ENCODE results near the gene PORCN. TPM values are rescaled to one million over a fixed set of nuclear protein-coding genes. Genes with fewer than 3 reads are reported as not detected.

Gene PORCN
- total and polyA plus RNA-seq, 9 of the 15 experiments (the other 6 are each of a cell fraction or from before 2014, with no cell fraction given) = 0.34 to 5.1 (median 2.8) TPM

DNA sequence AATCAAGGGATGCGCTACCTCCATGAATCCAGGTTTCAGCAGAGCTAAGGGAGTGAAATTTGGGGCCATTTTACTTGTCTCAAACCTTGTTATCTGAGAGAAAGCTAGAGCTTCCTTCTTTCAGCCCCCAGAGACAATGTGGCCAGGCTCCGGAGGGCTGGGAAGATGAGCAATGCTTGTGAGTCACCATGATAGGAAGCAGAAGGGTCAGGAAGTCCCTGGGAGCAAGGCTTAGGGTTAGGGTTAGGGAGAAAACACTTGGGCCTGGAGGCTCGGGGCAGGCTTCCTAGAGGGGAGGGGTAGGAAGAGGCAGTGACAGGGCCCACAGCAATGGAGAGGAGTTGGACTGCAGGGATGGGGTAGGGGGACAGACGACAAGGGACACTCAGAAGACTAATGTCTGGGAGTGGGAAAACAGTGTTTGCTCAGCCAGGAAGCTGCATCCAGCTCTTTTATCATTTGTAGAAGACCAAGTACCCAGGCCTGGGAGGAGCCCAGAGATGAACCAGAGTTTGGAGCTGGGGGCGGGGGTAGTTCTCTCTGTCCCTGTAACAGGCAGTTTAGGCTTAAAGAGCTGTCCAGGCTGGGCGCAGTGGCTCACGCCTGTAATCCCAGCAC lies 16.4 kb upstream of the PORCN start (continued):
- TF ChIP-seq, protein P1, sequence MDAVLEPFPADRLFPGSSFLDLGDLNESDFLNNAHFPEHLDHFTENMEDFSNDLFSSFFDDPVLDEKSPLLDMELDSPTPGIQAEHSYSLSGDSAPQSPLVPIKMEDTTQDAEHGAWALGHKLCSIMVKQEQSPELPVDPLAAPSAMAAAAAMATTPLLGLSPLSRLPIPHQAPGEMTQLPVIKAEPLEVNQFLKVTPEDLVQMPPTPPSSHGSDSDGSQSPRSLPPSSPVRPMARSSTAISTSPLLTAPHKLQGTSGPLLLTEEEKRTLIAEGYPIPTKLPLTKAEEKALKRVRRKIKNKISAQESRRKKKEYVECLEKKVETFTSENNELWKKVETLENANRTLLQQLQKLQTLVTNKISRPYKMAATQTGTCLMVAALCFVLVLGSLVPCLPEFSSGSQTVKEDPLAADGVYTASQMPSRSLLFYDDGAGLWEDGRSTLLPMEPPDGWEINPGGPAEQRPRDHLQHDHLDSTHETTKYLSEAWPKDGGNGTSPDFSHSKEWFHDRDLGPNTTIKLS (IDR thresholded peaks at IDR 0.05; ENCODE audit: borderline replicate concordance, low read depth) = no peak
- TF ChIP-seq, protein P2, sequence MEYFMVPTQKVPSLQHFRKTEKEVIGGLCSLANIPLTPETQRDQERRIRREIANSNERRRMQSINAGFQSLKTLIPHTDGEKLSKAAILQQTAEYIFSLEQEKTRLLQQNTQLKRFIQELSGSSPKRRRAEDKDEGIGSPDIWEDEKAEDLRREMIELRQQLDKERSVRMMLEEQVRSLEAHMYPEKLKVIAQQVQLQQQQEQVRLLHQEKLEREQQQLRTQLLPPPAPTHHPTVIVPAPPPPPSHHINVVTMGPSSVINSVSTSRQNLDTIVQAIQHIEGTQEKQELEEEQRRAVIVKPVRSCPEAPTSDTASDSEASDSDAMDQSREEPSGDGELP (CRISPR knock-in tag; IDR thresholded peaks at IDR 0.05; ENCODE audit: borderline replicate concordance) = 0 out of 2 replicates have a peak, but pooled peaks have one; percentile 20
- peak; percentile 93 for TF ChIP-seq FOSL1 (tag; conservative IDR thresholded peaks at IDR 0.05)
- no peak for TF ChIP-seq RBM15 (IDR thresholded peaks at IDR 0.05; ENCODE audit: insufficient read depth, low read length)
- TF ChIP-seq RAD51 (IDR thresholded peaks at IDR 0.05; ENCODE audit: borderline replicate concordance, low read depth) = no peak
- TF ChIP-seq SMARCE1 (IDR thresholded peaks at IDR 0.05) = peak; percentile 70
- no peak for TF ChIP-seq CHD1 (IDR thresholded peaks at IDR 0.05; ENCODE audit: low read length)
- TF ChIP-seq, protein P3, sequence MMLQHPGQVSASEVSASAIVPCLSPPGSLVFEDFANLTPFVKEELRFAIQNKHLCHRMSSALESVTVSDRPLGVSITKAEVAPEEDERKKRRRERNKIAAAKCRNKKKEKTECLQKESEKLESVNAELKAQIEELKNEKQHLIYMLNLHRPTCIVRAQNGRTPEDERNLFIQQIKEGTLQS (IDR thresholded peaks at IDR 0.05) = peak; percentile 81
- TF ChIP-seq, protein P3 (CRISPR knock-in tag; conservative IDR thresholded peaks at IDR 0.05) = peak; percentile 66; the same call in 1 of the 2 replicates
- TF ChIP-seq, protein P4, sequence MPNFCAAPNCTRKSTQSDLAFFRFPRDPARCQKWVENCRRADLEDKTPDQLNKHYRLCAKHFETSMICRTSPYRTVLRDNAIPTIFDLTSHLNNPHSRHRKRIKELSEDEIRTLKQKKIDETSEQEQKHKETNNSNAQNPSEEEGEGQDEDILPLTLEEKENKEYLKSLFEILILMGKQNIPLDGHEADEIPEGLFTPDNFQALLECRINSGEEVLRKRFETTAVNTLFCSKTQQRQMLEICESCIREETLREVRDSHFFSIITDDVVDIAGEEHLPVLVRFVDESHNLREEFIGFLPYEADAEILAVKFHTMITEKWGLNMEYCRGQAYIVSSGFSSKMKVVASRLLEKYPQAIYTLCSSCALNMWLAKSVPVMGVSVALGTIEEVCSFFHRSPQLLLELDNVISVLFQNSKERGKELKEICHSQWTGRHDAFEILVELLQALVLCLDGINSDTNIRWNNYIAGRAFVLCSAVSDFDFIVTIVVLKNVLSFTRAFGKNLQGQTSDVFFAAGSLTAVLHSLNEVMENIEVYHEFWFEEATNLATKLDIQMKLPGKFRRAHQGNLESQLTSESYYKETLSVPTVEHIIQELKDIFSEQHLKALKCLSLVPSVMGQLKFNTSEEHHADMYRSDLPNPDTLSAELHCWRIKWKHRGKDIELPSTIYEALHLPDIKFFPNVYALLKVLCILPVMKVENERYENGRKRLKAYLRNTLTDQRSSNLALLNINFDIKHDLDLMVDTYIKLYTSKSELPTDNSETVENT (CRISPR knock-in tag; IDR thresholded peaks at IDR 0.05) = no peak
